Liver (tissue), 3 donors: Measurements from ENCODE around the gene PPM1A.

Experiments used
- ATF3 ChIP-seq: IDR thresholded peaks from 2 replicates; pipeline ENCODE4 v1.6.1; 2016; ENCODE audit warnings: antibody characterized with exemption
- CTCF ChIP-seq: fragments of 150-350 bp; IDR thresholded peaks from 2 replicates; pipeline ENCODE4 v1.5.1; 2017; ENCODE audit warnings: improper control_type of control experiment, low read depth, low read length; ENCODE audit not compliant: missing input control
- EGR1 ChIP-seq, 2 donors: IDR thresholded peaks; 2 replicates each; pipeline ENCODE4 v1.6.1; 2016 to 2018; ENCODE audit warnings: antibody characterized with exemption in 2 of 2, low read depth in 2 of 2
- GABPA ChIP-seq, 2 donors: IDR thresholded peaks in 1 of 2; conservative IDR thresholded peaks in 1 of 2; 2 replicates each; pipeline ENCODE4 v1.6.1; 2016; ENCODE audit warnings: antibody characterized with exemption in 2 of 2, mild to moderate bottlenecking in 1 of 2, moderate library complexity in 1 of 2
- HNF4G ChIP-seq: IDR thresholded peaks from 2 replicates; pipeline ENCODE4 v1.6.1; 2016; ENCODE audit warnings: antibody characterized with exemption
- JUND ChIP-seq, 2 donors: IDR thresholded peaks; 2 replicates each; pipeline ENCODE4 v1.6.1; 2016; ENCODE audit warnings: antibody characterized with exemption in 2 of 2
- MAX ChIP-seq: IDR thresholded peaks from 2 replicates; pipeline ENCODE4 v1.6.1; 2016; ENCODE audit warnings: antibody characterized with exemption
- RAD21 ChIP-seq, 2 donors: IDR thresholded peaks; 2 replicates each; pipeline ENCODE4 v1.6.1; 2016; ENCODE audit warnings: antibody characterized with exemption in 2 of 2, mild to moderate bottlenecking in 2 of 2
- REST ChIP-seq: IDR thresholded peaks from 2 replicates; pipeline ENCODE4 v1.6.1; 2016; ENCODE audit warnings: antibody characterized with exemption, mild to moderate bottlenecking
- SP1 ChIP-seq: IDR thresholded peaks from 2 replicates; pipeline ENCODE4 v1.6.1; 2018; ENCODE audit warnings: antibody characterized with exemption, mild to moderate bottlenecking
- TAF1 ChIP-seq: conservative IDR thresholded peaks from 2 replicates; pipeline ENCODE4 v1.6.1; 2016; ENCODE audit warnings: antibody characterized with exemption, mild to moderate bottlenecking
- YY1 ChIP-seq: IDR thresholded peaks from 2 replicates; pipeline ENCODE4 v1.6.1; 2016; ENCODE audit warnings: antibody characterized with exemption, mild to moderate bottlenecking
- donor health status: healthy.
- donor health status: healthy.

GRCh38 chr14:60220084-60220483 is 28.9 kb upstream of the PPM1A start:
- TF ChIP-seq CTCF (no peak), MAX (no peak), JUND (IDR thresholded peaks at IDR 0.05) (no peak), GABPA (IDR thresholded peaks at IDR 0.05 in 1 of 2, conservative IDR thresholded peaks at IDR 0.05 in 1 of 2) (no peak), RAD21 (IDR thresholded peaks at IDR 0.05) (no peak), REST (no peak), EGR1 (IDR thresholded peaks at IDR 0.05; ENCODE audit: low read depth in 2 of 2) (no peak), YY1 (no peak), ATF3 (no peak), TAF1 (no peak), SP1 (no peak), HNF4G (no peak)
